Body of pancreas (tissue), 4 donors: ENCODE measurements around the gene ANP32A. TPM values are rescaled to one million over a fixed set of nuclear protein-coding genes. Genes with fewer than 3 reads are reported as not detected.

Experiments used
- ATAC-seq: fragments of 150-250 bp; one replicate; pipeline ENCODE4 v1.9.1; 2016
- DNase-seq, 4 donors: peaks; one replicate each; pipeline ENCODE4 v3.0.0-alpha.2; 2019
- H3K27ac ChIP-seq, 4 donors: fragments of 200-600 bp; sonication (generic); 1 replicate in 3 of 4; 2 replicates in 1 of 4; pipeline versions ENCODE4 v1.5.1 to v1.6.1; 2016 to 2019; ENCODE audit warnings: mild to moderate bottlenecking in 1 of 4, mixed read lengths in 1 of 4, moderate library complexity in 1 of 4
- H3K27me3 ChIP-seq, 2 donors: fragments of 200-600 bp; sonication (generic); one replicate each; pipeline ENCODE4 v1.6.0; 2016; ENCODE audit warnings: mild to moderate bottlenecking in 1 of 2
- H3K36me3 ChIP-seq, 2 donors: fragments of 200-600 bp; sonication (generic); replicated peaks in 1 of 2; 2 replicates each; pipeline ENCODE4 v1.5.1; 2016; ENCODE audit warnings: low read depth in 2 of 2; ENCODE audit not compliant: insufficient read depth in 1 of 2
- H3K4me1 ChIP-seq: fragments of 200-600 bp; sonication (generic); one replicate; pipeline ENCODE4 v1.6.0; 2016
- H3K4me3 ChIP-seq, 2 donors: fragments of 200-600 bp; sonication (generic); 1 replicate in 1 of 2; 2 replicates in 1 of 2; pipeline ENCODE4 v1.5.1; 2016 to 2019
- H3K9me3 ChIP-seq, 3 donors: fragments of 200-600 bp; sonication (generic); 1 replicate in 2 of 3; 2 replicates in 1 of 3; pipeline ENCODE4 v1.5.1; 2016
- CTCF ChIP-seq, 7 experiments: fragments of 450-650 bp in 4 of 7; fragments of 200-600 bp in 3 of 7; sonication (generic) in 3 of 7; IDR thresholded peaks; one replicate each; pipeline ENCODE4 v1.5.1; 2016 to 2019; ENCODE audit warnings: antibody characterized with exemption in 7 of 7
- POLR2A ChIP-seq, 3 donors: fragments of 450-650 bp; IDR thresholded peaks; one replicate each; pipeline ENCODE4 v1.6.1; 2016; ENCODE audit warnings: antibody characterized with exemption in 3 of 3, mild to moderate bottlenecking in 2 of 3
- WGBS, 2 donors: methylation state at CpG; one replicate each; pipeline ENCODE4 v1.1.5; 2017; 5-methylcytosine and 5-hydroxymethylcytosine counted together
- intact Hi-C: fragments of 100-400 bp; cut with DNase I; formaldehyde crosslinking; loops from one replicate; pipeline ENCODE4 v1.15.1; 2023
- microRNA-seq, 2 donors: library from miRNA; unstranded; fragments of <30 nt; microRNA quantifications; one replicate each; pipeline ENCODE4, GENCODE V29; 2016; ENCODE audit warnings: borderline number of aligned reads in 2 of 2, borderline replicate concordance in 2 of 2
- small RNA-seq: library from RNA; depleted of rRNA; stranded (forward); fragments of <200 nt; gene quantifications from one replicate; pipeline ENCODE3, GENCODE V24; 2016
- total RNA-seq, 2 donors: library from RNA; depleted of rRNA; stranded (reverse); fragments of >200 nt; gene quantifications; one replicate each; pipeline ENCODE4 v1.1.0, GENCODE V29; 2016

ANP32A gene
- total RNA-seq, 2 donors from 2014 or later: 27.7 to 37.4 TPM

DNA sequence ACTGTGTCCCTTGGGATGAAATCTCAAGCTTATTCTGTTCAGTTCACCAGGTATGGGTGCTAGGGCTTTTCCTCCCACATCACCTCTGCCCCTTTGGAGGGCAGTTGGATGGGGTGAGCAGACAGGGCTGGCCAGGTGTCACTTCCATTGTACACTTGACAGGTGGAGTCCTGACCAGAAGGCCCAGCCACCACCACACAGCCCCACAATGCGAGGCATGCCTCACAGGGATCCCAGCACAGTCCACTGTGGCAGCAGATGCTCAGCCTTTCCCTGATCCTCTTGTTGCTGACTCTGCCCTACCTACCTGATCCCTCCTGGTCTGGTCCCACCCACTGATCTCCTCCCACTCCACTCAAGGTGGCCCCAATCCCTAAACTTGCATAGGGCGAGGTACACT is 88.2 kb downstream of the ANP32A start:
- TF ChIP-seq POLR2A (IDR thresholded peaks at IDR 0.05) (no peak), CTCF (IDR thresholded peaks at IDR 0.05) (no peak)
- H3K9me3 ChIP-seq: no peaks in the 10 kb centered on the region
- H3K27ac ChIP-seq: no peak overlapping the region
- intact Hi-C loops: no loop called here
- H3K4me1 ChIP-seq: no peaks in the 10 kb centered on the region
- DNase-seq: no peak
- ATAC-seq: no peak
- no peaks in the 10 kb centered on the region for H3K27me3 ChIP-seq
- H3K36me3 ChIP-seq: no peaks in the 10 kb centered on the region
- H3K4me3 ChIP-seq: no peak overlapping the region
- 85 to 100% methylated on average over 1 to 2 of the region's 2 CpGs for WGBS, 2 donors

GRCh38 chr15:68730976-68731897 is 89.5 kb downstream of the ANP32A start:
- TF ChIP-seq CTCF (IDR thresholded peaks at IDR 0.05): no peak
- no peak for TF ChIP-seq POLR2A (IDR thresholded peaks at IDR 0.05)
- intact Hi-C loops: no loop called here
- 59% methylated on average over 13 to 15 of the region's 15 CpGs for WGBS, 2 donors
- DNase-seq: no peak
- Histone ChIP-seq H3K27ac (no peak overlapping the region), H3K4me1 (no peaks in the 10 kb centered on the region), H3K36me3 (no peaks in the 10 kb centered on the region), H3K27me3 (no peaks in the 10 kb centered on the region), H3K4me3 (no peak overlapping the region), H3K9me3 (no peaks in the 10 kb centered on the region)
- no peak for ATAC-seq

DNA sequence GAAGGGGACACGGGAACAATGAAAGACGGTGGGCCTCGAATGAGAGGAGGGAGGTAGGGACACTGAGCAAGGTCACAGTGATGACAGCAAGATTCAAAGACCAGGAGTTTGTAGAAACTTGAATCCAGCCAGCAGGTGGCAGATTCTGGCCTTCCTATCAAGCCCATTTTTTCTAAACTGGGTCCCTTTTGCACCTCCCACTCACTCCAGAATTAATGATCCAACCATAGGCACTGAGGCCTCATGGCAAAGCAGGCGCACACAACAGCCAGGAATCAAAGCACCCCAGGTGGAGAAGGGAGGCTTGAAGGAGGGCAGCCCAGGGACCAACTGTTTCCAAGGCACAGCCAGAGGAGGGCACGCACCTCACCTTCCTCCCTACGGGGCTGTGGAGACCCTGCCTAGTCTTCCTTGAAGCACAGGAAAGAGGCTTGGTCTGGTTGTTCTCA is 90.2 kb downstream of the ANP32A start:
- DNase-seq: peak; percentile 34 to 54 (median 48)
- H3K36me3 ChIP-seq: no peaks in the 10 kb centered on the region
- ATAC-seq: peak; percentile 34
- no peaks in the 10 kb centered on the region for H3K4me1 ChIP-seq
- 10 to 29% methylated on average over 3 to 6 of the region's 6 CpGs for WGBS, 2 donors
- intact Hi-C loops: no loop called here
- TF ChIP-seq POLR2A (IDR thresholded peaks at IDR 0.05) (no peak), CTCF (IDR thresholded peaks at IDR 0.05) (peak in 6 of 7 experiments; percentile 29 to 66 (median 60))
- no peaks in the 10 kb centered on the region for H3K27me3 ChIP-seq
- no peak overlapping the region for H3K27ac ChIP-seq
- H3K9me3 ChIP-seq: no peaks in the 10 kb centered on the region
- no peak overlapping the region for H3K4me3 ChIP-seq

GRCh38 chr15:68729789-68730411 is 90.8 kb downstream of the ANP32A start:
- TF ChIP-seq POLR2A (IDR thresholded peaks at IDR 0.05) (no peak), CTCF (IDR thresholded peaks at IDR 0.05) (no peak)
- Histone ChIP-seq H3K9me3 (no peaks in the 10 kb centered on the region), H3K4me1 (no peaks in the 10 kb centered on the region), H3K27me3 (no peaks in the 10 kb centered on the region), H3K36me3 (no peaks in the 10 kb centered on the region), H3K4me3 (no peak overlapping the region), H3K27ac (no peak overlapping the region)
- WGBS, 2 donors: 13 to 27% methylated on average over 4 to 8 of the region's 8 CpGs
- ATAC-seq: no peak
- intact Hi-C loops: loop anchor here (5.0 kb wide), 1 partner anchor 147 kb away; no protein-coding TSS in a partner anchor
- DNase-seq: no peak

Small RNA genes within 50 kb of the gene (microRNA-seq; reads per million reads assigned to microRNA genes)
- gene MIR4312: 0 reads per million in 2 donors

Small RNA genes within 50 kb of the gene (small RNA-seq; reads per million reads assigned to genes)
- not detected for gene MIR4312

Other genes starting within 250 kb of the ANP32A start
- gene CORO2B, start 241.9 kb downstream of the ANP32A start, total RNA-seq: 1 to 10 TPM; 1.0 to 4.0 TPM
- 1 to 10 TPM in 1 of 2 donors, not detected in 1; 2.1 TPM for gene SPESP1, start 109.6 kb upstream of the ANP32A start, total RNA-seq
- gene NOX5, start 193.8 kb upstream of the ANP32A start, total RNA-seq: under 1 TPM in 1 of 2 donors, not detected in 1; 0.26 TPM